GM18498 (cell line): Measurements from ENCODE around the gene ZNF584.

ENCODE experiments used
- ATAC-seq: cut with Tn5 transposase; IDR thresholded peaks from one replicate; pipeline ENCODE4 v1.9.1; 2021; ENCODE audit warnings: mild to moderate bottlenecking, moderate library complexity; ENCODE audit not compliant: unreplicated experiment

Gene ZNF584

GRCh38 chr19:58460039-58460438, 51.6 kb downstream of the ZNF584 start:
- ATAC-seq, result no peak

GRCh38 chr19:58466089-58466759, 57.8 kb downstream of the ZNF584 start:
- ATAC-seq, result peak; percentile 3

GRCh38 chr19:58466760-58467589, 58.5 kb downstream of the ZNF584 start, which contains the start of gene ZNF324:
Gene ZNF324, plus strand, starts transcription at chr19:58467080. Its CDS starts 2,106 bp downstream, at chr19:58469186.
- ATAC-seq, result peak; percentile 93
